COR-L47 (cell line): ENCODE data around the gene SMOC2.
"Not testable (repeated sequence)": the region's sequence is repeated elsewhere in the genome, so short reads cannot be mapped to it uniquely, and the experiment has no call there.

Experiments
- DNase-seq: peaks from one replicate; lab custom pipeline; 2025; lab: John Stamatoyannopoulos, UW

Gene SMOC2

DNA sequence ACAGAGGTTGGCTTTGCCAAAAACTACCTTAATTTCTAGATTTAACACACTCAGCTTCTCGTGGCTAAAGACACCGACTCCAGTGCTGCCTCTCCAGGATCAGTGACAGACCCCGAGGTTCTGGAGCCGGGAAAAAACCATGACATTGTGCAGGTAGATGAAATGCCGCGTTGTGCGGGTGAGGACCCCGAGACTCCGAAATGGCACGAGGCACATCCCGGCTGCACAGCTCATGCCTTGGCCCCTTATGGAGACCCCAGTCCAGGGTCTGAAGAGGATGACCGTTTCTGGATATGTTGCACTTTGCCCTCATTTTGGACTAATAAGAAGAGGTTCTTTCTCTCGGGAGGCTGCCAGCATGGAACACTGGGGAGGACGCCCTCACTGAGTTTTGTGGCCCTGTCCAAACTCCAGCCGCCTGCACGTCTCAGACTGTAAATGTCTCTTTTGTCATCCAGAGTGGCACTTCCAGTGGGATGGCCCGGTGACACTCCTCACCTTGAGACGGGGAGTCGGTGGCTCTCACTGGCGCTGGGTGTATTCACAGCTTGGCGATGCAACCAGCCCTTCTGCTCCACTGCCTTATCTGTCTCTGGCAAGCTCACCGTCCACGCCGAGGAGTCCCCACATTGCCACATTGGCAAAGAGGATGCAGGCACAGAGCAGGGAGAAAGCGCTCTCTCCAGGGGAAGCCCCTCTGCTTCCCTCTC is 245.2 kb downstream of the SMOC2 start:
- no peak for DNase-seq

DNA sequence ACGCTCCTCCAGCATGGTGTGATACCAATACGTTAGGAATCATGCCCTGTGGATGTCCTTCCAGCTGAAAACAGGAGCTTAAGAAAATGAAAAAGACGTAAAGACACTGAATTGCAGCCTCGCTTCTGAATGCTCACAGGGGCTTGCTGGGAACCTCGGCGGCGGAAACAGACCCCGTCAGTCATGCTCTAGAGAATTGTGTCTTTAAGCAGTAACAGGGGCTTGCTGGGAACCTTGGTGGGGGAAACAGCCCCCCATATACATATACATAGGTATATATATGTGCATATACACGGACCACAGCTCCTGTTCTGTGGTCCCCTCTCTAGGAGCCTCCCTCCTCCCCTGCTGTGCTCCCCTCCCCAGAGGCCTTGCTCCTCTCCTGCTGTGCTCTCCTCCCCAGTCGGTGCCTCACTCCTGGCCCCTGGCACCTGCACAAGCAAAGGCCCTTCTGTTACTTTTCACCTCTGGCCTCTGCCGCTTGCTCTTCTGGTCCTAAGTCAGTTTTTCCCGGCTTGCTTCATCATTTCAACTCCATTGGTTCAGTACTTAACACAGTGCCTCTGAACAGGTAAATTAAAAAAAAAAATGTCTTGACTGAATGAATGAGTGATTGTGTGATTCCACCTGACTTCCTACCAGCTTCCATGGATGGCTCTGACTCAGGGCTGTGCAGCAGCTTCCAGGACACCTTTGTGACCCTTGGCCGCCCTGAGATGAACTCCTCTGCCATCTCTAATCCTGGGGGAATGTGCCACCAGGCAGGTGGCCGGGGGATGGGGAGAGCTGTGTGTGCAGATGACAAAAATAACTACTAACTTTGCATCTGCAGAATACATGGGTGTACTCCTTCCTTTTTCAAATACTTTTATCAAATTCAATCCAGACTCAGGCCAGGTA is 246.1 kb downstream of the SMOC2 start:
- no peak for DNase-seq

DNA sequence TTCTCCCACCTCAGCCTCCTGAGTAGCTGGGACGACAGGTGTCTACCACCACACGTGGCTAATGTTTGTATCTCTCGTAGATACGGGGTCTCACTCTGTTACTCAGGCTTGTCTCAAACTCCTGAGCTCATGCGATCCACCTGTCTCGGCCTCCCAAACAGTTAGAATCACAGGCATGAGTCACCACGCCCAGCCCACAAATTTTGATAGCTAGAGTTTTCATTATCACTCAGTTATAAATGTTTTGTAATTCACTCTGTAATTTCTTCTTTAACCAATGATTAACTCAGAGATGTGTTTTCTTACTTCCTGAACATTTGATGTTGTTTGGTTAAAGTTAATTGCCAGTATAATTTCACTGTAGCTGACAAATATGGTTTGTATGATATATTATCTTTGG is 249.3 kb downstream of the SMOC2 start:
- no peak for DNase-seq

DNA sequence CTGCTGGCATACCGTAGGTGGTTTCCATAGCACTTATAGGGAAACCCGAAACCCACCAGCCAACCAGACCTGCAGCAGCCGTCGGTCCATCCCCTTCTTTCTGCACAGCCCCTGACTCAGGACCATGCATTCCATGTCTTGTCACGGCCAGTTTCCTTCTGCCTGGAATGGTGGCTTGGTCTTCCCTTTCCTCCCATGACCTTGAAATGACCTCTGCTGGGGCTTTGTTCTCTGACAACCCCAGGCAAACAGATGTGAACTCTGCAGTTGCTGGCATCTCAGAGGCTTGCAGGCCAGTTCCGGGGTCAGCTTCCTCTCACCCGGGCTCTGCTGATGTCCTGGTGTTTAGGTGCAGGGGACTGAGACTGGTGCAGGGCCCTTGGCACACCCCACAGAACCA is 250.8 kb downstream of the SMOC2 start:
- DNase-seq: no peak

DNA sequence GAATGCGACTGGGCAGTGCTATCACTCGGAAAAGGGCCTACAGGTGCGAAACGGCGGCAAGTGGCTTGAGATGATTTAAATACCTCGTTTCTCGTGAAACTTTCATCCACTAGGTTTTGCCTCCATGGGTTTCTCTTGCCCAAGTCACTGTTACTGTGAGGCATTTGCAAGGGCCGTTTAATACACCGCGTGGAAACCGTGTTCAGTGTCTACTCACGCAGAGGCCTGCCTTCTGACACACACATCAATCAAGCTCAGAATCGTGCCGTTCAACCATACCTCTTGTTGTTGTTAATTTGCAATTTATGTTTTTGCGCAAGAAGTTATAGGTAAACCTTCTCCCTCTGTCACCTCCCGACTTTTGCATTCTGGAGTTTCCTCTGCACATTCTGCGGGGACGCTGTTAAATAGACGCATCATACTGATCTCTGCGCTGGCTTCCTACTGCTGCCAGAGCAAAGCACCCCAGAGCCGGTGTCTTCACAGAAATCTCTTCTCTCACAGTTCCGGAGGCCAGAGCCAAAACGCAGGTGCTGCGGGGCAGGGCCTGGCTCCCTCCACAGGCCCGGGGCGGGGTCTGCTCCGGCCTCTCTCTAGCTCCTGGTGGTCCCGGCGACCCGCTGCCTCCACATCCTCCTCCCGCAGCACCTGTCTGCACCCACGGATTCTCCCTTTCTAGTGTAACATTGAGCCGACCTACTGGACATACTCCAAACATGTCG is 251.4 kb downstream of the SMOC2 start:
- DNase-seq: no peak

DNA sequence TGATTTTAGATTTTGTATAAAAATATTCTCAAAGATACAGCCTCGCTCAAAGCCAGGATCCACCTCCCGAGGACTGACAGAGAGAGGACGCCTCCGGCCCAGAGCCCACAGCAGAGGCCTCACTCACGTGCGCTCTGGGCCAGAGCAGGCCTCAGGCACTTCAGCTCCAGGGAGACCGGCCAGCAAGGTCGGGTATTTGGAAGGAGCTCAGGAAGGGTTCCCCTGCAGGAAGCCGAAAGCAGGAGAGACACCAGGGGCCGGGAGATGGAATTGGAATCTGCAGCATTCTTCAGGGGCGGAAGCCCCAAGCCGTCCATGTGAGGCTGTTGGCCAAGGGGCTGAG is 251.9 kb downstream of the SMOC2 start:
- not testable (repeated sequence) for DNase-seq

DNA sequence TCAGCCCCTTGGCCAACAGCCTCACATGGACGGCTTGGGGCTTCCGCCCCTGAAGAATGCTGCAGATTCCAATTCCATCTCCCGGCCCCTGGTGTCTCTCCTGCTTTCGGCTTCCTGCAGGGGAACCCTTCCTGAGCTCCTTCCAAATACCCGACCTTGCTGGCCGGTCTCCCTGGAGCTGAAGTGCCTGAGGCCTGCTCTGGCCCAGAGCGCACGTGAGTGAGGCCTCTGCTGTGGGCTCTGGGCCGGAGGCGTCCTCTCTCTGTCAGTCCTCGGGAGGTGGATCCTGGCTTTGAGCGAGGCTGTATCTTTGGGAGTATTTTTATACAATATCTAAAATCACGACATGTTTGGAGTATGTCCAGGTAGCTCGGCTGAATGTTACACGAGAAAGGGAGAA is 253.8 kb downstream of the SMOC2 start:
- not testable (repeated sequence) for DNase-seq

DNA sequence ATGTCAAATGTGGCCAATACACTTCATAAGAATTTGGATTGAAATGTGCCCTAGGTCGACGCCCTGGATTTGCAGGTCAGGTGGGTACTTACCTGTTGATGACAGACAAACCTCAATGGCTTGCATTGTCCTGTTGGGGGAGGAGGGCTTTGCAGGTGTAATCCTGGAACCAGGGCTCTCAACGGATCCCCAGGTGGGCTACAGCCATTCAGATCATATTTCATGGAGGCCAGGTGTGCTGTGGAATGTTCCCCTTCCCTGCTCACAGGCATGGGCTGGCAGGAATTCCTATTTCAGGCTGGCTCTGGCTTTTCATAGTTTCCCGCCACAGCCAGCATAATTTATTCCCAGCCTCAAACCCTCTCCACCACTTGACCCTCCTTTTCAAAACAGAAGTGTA is 254.7 kb downstream of the SMOC2 start:
- DNase-seq: no peak

DNA sequence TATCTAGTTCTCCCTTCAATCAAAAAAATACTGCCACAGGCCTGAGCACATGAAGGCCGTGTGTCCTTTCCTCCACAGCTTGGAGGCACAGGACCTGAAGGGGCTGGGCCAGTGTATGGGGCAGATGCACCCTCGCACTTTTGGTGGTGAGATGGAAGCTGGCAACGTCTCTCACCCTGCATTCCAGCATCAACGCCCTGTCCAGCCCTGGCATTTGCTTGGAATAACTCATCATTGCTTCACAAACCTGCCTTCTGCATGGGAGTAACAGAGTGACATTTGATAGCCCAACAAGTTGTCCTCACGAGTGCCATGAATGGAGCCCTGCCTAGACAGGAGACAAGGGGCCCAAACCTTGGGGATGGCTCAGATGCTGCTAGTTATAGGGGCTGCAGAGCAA is 257.9 kb downstream of the SMOC2 start:
- DNase-seq: no peak

DNA sequence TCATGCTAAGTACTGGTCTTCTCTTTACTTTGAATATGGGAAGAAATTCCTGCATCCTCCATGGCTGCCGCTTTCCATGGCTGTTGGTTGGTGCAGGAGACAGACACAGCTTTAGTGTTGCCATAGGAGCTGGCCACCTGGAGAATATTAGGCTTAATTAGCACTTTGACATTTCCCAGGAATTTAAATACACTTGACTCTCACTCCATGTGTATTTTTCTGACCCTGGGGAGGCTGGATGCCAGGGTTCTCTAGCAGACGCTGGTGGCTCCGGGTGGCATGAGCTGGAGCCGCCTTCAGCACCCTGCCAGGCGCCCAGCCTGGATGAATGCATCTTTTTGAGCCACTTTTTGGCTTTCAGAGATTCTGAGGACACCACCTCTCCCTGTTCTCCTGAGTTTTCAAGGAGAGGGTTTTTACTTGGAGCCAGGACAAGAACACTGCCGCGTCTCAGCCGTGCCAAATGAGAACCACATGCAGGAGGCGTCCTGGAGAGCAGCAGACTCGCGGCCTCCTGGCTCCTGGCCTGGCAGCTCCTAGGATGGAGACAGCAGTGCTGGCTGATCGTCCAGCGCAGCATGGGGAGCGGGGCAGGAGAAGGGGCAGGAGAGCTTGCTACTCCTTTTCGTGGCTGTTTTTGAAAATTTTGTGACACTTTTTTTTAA is 258.8 kb downstream of the SMOC2 start:
- DNase-seq: peak; percentile 41

DNA sequence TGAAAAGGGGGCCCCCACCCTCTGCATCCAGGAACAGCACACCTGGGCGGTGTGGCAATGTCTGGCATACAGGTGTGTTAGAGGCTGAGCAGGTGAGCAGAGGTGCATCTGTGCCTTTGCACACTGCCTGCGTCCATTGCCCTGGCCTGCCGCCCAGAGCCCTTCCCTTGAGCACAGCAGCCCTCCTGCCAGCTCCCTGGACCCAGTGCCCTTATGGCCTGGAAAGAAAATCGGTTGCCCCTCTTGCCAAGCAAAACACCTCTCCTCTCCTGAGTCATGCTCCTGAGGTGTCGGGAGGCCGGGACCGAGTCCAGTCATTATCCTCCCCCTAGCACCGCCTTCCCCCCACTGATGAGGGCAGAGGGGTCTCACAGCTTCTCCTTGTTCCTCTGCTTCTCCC is 259.9 kb downstream of the SMOC2 start:
- DNase-seq: no peak

DNA sequence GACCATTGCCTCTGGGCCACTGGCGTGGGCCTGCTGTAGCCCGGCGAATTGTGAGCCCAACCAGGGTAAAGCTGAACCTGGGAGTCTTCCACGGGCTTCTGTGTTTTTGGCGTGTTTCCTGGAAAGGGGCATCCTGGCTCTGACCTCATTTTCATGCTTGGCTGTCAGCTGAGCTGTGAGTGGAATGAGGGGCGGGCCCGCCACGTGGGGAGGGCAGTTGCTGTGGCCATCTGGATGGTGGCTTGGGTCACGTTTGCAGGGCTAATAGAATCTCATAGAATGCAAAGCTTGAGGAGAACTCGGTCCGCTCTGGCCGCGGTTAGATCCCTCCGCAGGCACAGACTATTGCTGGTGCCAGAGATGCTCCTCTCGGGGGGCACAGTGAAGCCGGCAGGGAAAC is 263.0 kb downstream of the SMOC2 start:
- no peak for DNase-seq

DNA sequence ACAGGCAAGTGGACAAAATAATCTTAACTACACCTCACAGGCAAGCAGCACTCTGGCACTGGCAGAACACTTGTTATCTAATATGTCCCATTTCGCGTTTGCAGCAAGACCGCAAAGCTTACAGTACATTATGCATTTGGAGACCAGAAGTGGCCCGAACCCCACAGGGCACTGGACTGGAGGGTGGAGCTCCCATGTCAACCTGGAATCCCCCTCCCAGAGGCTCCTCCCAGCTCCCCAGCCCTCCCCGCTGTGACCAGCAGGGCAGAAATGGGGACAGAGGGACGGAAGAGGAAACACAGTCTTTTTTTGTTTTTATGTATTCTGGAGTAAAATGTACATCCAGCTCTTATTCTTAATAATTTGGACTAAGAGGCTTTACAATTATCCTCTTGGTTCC is 263.7 kb downstream of the SMOC2 start:
- no peak for DNase-seq

DNA sequence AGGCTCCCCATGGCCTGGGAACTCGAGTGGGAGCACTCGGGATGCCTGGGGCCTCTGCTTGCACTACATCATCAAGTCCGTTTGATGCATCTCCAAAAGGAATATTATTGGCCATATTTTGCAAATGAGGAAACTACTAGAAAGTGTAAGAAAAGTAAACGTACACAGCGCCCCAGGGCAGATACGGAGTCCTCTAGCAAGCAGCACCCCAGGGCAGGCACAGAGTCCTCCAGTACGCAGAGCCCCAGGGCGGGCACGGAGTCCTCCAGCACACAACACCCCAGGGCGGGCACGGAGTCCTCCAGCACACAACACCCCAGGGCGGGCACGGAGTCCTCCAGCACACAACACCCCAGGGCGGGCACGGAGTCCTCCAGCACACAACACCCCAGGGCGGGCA is 264.3 kb downstream of the SMOC2 start:
- DNase-seq: not testable (repeated sequence)

DNA sequence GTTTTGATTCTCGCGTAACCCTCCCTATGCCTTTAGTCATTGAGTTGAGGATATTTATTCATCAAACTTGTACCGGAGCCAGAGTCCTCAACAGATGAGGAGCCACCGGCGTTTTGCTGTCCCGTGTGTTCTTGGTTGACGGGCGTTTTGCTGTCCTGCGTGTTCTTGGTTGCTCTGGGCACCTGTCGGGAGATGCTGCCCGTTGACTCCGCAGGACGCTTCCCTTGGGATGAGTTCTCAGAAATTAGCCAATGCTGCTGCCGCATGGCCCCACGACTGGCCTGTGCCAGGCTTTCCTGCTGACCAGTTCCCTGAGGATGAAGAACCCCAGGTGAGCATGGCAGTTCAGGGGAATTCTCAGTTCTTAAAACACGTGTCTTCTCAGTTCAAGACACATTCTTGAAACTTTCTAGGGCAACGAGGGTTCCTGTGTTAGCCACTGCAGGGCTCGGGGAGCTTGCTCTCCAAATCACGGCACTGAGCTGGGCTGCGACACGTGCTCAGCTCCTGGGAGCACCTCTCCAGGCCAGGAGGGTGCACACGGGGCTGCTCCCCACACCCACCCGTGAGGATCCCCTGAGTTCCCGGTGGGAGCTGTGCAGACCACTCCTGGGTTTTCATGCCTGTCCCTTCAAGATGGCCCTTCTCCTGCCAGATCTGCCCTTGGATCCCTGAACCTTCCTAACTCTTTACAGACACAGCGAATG is 265.6 kb downstream of the SMOC2 start:
- DNase-seq: no peak

DNA sequence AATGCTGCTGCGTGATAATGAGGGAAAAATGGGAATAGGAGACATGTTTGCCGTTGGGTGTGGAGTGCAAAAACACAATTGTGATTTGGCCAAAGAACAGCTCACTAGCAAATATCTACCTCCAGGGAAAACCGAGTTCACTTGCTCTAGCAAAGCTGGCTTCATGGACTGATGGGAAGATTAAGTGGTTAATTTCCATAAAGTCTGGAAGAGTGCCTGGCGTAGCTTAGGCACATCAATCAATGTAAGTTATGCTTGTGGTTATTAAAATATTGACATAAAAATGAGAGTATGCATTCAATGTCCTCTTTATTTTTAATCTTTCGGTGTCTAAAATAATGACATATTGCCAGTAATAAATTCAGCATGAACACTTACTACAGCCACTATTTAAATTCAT is 267.5 kb downstream of the SMOC2 start:
- DNase-seq: no peak

DNA sequence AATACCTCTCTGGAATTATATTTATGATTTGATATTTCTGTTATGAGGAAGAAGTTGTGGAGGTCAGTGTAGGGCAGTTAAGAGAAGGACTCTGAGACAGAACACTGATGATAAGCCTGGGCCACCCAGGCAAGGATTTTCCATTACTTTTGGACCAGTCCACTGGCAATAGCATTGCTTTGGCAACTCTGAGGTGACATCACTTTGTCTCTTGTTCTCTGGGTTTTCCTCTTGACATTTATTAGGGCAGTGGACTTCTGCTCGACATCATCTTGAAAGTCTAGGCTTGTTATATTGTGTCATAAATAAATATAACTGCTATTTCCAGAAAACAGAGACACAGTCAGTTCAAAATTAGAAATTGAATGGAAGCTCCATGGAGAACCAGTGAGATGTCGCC is 268.0 kb downstream of the SMOC2 start:
- DNase-seq: no peak

DNA sequence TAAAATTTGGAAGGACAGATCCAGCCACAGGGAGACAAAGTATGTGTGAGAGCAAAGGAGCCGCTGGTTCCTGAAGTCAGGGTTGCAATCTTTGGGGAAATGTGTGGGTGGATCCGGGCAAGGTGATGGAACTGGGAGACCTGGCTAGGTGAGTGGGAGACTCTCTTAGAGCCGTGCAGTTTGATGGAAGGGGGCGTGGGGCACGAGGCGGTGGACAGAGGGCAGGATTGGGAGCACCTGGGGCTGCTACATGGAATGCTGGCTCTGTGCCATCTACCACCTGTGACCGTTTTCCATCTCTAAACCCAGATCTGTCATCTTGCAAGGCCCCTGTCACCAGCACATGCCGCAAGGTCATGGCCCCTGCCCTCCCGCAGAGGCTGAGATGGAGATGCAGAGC is 268.4 kb downstream of the SMOC2 start:
- DNase-seq: no peak

DNA sequence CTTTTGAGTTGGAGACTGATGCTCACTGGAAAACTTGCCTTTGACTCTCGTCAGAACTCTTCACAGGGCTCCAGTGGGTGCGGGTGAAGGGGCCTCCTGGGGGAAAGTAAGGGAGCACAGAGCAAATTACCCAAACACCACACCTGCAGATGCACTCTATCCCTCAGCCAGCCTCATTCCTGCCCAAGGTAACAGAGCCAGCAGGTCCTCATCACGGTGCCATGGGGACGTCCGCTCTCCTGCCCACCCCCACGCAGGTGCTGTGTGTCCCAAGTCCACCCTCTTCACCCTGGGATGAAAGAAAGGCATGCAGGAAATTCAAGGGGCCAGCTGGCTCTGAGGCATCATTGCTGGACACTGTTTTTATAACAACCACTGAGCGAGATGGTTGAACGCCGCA is 269.0 kb downstream of the SMOC2 start:
- no peak for DNase-seq

DNA sequence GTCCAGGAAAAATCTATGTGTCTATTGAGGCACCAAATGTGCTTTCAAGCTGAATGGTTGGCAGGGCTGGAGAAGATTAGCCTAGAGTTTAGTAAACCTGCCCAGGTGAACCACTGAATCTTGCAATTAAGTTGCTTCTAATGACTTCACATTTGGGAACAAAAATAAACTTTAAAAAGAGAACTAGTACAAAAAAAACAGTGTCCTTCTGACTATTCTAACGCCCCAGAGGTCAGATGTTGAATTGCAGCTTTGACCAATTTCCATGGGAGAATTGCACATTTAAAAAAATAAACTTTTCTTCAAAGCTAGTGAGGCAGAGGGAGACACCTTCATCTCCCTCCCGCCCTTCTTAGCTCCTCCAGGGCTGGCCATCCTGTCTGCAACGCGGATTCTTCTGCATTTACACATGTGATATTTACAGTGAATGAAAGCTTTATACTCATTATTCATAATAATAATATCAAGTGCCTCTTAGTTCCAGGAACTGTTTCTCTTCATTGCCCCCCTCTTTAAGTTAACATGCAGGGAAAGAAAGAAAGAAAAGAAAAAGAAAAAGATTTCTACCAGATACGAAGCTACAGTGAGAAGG is 270.2 kb downstream of the SMOC2 start:
- no peak for DNase-seq

DNA sequence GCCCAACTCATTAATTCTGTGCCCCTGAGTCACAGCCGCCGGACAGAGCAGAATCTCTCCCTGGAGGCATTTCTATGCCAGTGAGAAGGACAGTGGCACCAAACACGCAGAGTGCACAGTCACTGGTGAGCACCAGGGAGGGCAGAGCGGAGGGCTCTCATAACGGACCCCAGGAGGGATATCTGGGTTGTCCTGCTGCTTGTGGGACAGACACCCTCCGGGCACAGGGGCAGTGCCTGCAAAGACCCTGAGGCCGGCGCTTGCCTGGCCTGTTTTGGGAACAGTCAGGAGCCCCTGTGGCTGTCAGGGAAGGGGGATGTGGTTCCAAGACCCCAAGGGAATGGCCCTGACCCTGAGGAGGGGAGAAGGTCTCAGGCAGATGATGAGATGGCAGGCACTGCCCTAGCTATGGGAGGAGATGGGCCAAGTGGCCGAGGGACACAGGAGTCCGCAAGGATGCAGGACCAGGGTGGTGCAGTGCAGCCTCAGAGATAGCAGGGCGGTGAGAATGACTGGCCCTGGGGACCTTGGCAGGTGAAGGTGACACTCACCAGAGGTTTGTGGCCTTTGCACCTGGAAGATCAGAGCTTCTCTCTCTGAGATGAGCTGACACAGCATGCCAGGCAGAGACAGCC is 270.8 kb downstream of the SMOC2 start:
- no peak for DNase-seq
